OCI-LY1 (cell line): Measurements from ENCODE around the gene TES.

ENCODE experiments used
- CTCF ChIP-seq: fragments of 200-600 bp; sonication (generic), shearing (Covaris generic); IDR thresholded peaks from 2 replicates; pipeline ENCODE4 v1.5.1; 2017; ENCODE audit warnings: mild to moderate bottlenecking, antibody characterized with exemption, low read length, moderate library complexity, mixed read lengths
- EZH2 ChIP-seq: fragments of 200-600 bp; sonication (generic), shearing (Covaris generic); IDR thresholded peaks from 2 replicates; pipeline ENCODE4 v1.8.0; 2017; ENCODE audit warnings: borderline replicate concordance, mixed run types, mild to moderate bottlenecking, antibody characterized with exemption, low read length, moderate library complexity, mixed read lengths

DNA sequence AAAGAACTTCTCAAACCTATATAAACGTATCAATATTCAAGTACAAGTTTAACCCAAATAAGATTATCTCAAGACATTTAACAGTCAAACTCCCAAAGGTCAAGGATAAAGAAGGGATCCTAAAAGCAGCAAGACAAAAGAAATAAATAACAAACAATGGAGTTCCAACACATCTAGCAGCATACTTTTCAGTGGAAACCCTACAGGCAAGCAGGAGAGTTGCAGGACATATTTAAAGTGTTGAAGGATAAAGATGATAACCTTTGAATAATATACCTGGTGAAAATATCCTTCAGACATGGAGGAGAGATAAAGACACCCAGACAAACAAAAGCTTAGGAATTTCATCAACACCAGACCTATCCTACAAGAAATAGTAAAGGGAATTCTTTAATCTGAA, 82.8 kb downstream of the TES start:
- peak; percentile 15 for TF ChIP-seq CTCF
- no peak for TF ChIP-seq EZH2
